ENCODE data around the gene TNFRSF1A.
A peak's percentile ranks its signal among the peaks of the same experiment; 100 is the strongest.

Gene TNFRSF1A

DNA sequence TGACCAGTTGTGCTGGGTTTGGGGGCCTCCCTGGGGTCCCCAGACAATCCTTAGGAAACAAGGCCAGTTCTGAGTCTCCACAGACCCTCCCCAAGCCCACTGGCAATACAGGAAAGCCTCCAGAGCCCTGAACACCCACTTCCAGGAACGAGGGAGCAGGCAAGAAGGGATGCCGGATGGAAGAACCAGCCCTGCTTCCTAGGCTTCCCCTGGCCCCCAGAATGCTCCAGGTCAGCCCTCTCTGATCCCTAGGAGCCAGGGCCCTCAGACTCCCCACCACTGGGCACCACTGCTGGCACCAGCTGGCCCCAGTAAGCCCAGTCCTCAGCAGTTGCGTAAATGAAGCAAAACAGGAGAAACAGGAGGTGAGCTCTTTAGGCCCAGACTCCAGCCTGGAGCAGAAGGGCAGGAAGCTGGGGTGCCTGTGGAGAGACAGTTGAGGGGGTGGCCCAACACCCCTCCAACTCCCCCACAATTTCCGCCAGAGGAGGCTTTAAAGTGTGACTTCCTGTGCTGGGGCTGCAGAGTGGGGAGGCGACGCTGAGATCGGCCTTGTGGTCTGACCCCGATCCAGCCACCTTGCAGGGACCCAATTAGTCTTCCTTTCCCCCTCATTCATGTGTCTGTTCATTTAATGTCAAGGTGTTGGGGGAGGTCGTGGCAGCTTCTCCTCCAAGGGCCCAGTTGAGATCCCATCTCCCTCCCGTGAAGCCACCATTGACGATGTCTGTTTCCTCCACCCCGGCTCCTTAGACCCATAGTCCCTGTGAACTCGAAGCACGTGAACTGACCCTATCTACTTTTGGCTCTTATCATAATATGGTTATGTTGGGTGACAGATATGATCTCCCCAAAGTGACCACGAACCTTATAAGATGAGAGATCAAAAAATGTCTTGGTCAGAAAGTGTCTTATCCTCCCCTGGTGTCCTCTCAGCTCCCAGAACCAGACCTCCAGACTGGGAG lies 4.7 kb downstream of the TNFRSF1A start:
- DNase-seq = peak; percentile 72

DNA sequence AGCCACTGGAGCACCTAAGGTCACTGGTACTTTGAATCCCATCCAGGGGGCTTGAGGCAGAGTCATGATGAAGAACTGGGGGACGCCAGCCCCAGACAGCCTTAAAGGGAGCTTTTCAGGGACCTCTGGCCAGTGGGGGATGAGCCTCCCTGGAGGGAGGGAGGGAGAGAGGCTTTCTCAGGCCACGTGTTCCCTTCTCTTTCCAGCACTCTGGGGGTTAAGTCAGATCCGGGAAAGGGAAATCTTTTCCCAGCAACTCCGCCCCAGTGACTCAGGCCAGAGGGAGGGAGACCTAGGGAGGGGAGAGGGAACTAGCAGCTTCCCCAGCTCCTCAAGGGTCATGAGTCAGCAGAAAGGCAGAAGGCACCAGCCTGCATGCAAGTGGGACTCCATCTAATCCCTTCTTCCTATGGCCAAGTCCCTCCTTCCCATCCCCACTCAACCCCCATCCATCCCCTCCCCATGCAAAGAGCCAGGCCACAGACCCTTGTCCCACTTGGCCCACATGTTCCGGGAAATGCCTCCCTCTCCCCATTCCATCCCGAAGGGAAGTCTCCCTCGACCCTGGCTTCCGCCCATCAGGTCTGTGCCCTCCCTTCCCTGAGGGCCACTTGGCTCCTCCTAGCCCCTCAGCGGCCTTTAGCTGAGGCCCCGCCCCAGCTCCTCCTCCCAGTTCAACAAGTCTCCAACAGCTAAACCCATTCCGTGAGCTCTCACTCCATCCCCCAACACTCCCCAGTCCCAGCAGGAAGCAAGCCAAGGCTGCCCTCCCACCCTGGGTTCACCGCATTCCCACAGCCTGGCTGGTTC lies 5.6 kb downstream of the TNFRSF1A start:
- DNase-seq = peak; percentile 89

DNA sequence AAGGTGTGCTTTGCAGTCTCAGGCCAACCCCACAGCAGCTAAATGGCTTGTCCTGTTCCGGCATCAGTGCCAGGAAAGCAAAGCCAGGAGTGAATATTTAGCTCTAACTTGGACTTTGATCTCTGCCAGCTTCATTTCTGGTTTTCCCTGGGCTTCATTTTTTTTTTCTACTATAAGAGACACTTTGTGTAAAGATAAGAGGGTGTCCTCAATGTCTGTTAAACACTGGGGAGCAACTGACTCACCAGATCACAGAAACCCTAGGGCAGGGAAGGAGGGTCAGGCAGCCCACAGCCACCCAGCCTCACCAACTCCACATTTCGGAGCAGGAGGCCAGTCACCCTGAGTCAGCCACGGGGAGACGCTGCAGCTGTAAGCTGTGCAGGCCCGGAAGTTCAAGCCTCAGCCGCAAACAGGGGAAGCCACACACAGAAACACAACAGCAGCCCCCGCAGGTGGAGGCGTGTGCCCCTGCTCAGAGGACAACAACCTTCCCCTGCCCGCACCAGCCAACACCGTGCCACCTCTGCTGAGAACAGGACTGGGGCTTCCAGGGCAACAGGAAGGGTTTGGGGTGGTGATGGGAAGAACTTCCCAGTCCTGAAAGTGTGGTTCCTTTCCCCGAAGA lies 6.3 kb downstream of the TNFRSF1A start:
- peak; percentile 88 for DNase-seq

DNA sequence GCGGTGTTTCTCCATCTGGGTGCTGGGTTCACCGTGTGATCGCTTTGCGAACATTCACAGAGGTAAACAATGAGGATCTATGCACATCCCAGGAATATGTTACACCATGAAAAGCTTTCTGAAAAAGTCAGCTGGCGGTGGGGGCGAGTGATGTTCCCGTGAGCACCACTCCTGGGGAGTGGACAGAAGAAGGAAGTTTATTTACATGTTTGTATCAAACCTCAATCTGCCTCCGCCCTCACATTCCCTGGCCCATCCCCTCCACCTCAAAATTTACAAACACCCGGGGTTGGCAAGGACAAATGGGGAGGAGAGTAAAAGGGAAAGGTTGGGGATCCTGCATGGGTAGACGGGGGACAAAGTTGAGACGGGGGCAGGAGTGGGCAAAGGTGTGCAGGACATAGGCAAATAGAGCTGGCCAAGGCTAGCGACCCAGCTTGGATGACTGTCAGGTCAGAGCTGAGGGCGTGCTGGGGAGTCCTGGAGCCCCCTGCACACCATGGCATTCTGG lies 6.9 kb downstream of the TNFRSF1A start:
- DNase-seq = no peak

- DNase-seq = no peak
These were observed 7.5 kb downstream of the TNFRSF1A start for GRCh38 chr12:6334359-6334758.

- no peak for DNase-seq
These were observed 8.3 kb downstream of the TNFRSF1A start for GRCh38 chr12:6333566-6333965.

GRCh38 chr12:6333029-6333428 lies 8.8 kb downstream of the TNFRSF1A start:
- DNase-seq = no peak

- DNase-seq = no peak
These were observed 9.4 kb downstream of the TNFRSF1A start for GRCh38 chr12:6332459-6332858.

DNA sequence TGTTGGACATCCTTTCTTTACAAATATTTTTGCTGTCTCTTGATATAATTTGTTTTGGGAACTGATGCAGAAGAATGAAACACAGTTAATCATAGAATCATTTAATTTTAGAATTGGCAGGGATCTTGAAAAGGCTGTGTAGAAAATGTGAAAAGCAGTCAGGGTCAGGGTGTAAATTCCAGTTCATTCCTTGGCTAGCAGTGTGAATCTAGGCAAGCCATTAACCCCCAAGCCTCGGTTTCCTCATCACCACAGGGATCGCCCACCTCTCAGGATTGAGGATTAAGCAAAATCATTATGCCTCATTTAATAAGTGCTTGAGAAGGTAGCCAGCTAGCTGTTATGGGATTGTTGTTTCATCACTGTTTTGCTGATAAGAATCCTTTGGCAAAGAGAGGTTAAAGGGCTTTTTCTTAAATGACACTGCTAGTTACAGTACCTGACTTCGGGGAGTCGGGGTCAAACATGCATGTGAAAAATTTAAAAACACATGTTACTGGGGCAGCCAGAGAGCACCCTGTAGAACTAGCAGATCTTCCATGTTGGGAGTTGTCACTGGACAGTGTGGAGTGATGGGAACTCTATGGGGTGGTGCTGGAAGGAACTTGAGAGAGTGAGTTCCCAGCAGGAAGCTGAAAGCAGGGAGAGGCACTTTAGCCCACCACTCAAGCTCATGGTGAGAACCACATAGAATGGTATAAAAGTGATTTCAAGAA lies 10.7 kb downstream of the TNFRSF1A start:
- no peak for DNase-seq

GRCh38 chr12:6330192-6330591 lies 11.7 kb downstream of the TNFRSF1A start:
- no peak for DNase-seq

DNA sequence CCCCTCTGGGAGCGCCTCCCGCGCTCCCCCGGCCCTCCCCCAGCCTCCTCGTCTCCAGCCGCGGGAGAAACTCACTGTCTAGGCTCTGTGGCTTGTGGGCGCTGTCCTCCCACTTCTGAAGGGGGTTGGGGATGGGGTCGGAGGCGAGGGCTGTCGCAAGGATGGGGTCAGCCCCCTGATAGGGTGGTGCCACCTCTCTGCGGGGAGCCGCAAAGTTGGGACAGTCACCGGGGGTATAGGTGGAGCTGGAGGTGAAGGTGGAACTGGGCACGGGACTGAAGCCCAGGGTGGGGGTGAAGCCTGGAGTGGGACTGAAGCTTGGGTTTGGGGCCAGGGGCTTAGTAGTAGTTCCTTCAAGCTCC lies 12.2 kb downstream of the TNFRSF1A start:
- no peak for DNase-seq

- DNase-seq = no peak
These were observed 12.8 kb downstream of the TNFRSF1A start for GRCh38 chr12:6328945-6329702.

DNA sequence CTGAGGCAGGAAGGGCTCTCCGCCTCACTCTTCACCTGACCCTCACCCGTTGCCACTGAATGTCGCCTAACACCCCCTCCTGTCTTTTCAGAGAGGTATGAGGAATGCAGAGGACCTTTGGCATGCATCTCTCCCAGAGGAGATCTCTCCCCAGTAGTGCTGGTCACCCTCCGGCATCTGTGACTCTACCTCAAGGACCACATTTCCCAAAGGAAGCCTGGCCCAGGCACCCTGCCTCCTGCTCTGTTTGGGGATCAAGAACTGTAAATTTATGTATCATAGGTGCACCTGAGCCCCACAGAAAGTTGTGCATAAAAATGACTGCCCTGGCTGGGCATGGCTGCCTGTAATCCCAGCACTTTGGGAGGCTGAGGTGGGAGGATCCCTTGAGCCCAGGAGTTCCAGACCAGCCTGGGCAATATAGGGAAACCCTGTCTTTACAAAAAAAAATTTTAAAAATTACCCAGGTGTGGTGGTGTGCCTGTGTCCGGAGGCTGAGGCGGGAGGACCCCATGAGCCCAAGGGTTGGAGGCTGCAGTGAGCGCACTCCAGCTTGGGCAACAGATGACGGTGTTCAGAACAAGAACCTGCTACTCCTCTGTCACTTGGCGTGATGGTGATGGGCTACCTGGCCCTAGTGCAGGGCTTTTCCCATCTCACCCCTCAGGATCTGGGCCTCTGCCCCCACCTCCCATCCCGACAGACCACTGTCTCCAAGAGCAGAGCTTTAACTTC lies 13.7 kb downstream of the TNFRSF1A start:
- DNase-seq = no peak

DNA sequence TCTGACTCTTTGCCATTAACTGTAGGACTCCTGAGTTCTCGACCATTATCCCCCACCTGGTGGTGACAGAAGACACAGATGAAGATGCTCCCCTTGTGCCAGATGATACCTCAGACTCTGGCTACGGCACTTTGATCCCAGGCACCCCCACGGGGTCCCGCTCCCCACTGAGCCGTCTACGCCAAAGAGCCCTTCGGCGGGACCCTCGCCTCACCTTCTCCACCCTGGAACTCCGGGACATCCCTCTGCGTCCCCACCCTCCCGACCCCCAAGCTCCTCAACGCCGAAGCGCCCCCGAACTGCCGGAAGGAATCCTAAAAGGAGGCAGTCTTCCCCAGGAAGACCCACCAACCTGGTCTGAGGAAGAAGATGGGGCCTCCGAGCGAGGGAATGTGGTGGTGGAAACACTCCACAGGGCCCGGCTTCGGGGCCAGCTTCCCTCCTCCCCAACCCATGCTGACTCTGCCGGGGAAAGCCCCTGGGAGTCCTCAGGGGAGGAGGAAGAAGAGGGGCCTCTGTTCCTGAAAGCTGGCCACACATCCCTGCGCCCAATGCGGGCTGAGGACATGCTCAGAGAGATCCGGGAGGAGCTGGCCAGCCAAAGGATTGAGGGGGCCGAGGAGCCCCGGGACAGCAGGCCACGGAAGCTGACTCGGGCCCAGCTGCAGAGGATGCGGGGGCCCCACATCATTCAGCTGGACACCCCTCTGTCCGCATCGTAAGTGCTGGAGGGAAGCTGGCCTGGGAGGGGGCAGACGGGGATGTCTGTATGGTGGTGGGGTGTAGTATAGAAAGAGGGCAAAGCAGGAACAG lies 14.4 kb downstream of the TNFRSF1A start:
- no peak for DNase-seq

- DNase-seq = peak; percentile 75
These were observed 15.3 kb downstream of the TNFRSF1A start for GRCh38 chr12:6326316-6327228.

- DNase-seq = peak; percentile 49
These were observed 16.7 kb downstream of the TNFRSF1A start for GRCh38 chr12:6324936-6325750.

- DNase-seq = no peak
These were observed 17.7 kb downstream of the TNFRSF1A start for GRCh38 chr12:6323995-6324711.
